ENCODE results near the gene MAPKAPK2.

Gene MAPKAPK2

DNA sequence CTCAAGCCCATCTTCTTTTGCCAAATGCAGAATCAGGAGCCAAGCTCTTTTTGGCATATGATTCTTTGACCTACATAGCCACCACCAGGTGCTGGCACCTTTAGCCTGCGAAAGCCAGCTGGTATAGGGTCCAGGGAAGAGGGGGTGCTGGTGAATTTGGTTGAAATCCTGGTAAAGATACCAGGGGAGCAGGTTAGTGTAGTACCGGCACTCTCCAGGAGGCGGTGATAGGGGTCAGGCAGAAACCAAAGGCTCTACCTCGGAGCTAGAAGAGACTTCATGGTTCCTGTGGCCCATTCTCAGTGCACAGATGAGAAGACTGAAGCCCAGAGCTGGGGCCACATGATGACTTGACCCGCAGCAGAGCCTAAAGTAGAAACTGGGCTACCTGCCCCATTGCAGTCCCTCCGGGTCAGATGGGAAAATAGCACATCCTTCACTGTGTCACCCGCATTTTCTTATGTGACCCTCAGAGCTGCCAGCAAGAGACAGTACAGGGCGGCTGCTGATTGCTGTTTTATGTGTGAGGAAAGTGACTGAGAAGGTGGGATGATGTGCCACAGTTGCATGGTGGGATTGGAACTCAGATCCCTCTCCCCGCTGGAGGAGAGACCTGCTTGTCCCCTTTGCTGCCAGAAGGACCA, 49.9 kb downstream of the MAPKAPK2 start:
- DNase-seq (ENCODE audit: low read depth, low spot score) = no peak
- TF ChIP-seq, protein P1, sequence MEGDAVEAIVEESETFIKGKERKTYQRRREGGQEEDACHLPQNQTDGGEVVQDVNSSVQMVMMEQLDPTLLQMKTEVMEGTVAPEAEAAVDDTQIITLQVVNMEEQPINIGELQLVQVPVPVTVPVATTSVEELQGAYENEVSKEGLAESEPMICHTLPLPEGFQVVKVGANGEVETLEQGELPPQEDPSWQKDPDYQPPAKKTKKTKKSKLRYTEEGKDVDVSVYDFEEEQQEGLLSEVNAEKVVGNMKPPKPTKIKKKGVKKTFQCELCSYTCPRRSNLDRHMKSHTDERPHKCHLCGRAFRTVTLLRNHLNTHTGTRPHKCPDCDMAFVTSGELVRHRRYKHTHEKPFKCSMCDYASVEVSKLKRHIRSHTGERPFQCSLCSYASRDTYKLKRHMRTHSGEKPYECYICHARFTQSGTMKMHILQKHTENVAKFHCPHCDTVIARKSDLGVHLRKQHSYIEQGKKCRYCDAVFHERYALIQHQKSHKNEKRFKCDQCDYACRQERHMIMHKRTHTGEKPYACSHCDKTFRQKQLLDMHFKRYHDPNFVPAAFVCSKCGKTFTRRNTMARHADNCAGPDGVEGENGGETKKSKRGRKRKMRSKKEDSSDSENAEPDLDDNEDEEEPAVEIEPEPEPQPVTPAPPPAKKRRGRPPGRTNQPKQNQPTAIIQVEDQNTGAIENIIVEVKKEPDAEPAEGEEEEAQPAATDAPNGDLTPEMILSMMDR (IDR thresholded peaks at IDR 0.05; ENCODE audit: low read depth, low read length) = peak; percentile 83
- in situ Hi-C loops (cut with HindIII; ENCODE audit: low sequenced_read_pairs) = loop anchor here (25.0 kb wide), 1 partner anchor 97 kb away; the partner anchor contains the start of gene DYRK3
- H3K4me3 ChIP-seq (ENCODE audit: low read depth, low read length) = no peak overlapping the region

- in situ Hi-C loops (cut with HindIII; ENCODE audit: low sequenced_read_pairs) = loop anchor here (25.0 kb wide), 1 partner anchor 98 kb away; the partner anchor contains the start of gene DYRK3
- H3K4me3 ChIP-seq (ENCODE audit: low read depth, low read length) = no peak overlapping the region
- TF ChIP-seq, protein P1 (IDR thresholded peaks at IDR 0.05; ENCODE audit: low read depth, low read length) = no peak
- DNase-seq (ENCODE audit: low read depth, low spot score) = peak; percentile 40
These were observed 50.9 kb downstream of the MAPKAPK2 start for GRCh38 chr1:206735553-206736031.

DNA sequence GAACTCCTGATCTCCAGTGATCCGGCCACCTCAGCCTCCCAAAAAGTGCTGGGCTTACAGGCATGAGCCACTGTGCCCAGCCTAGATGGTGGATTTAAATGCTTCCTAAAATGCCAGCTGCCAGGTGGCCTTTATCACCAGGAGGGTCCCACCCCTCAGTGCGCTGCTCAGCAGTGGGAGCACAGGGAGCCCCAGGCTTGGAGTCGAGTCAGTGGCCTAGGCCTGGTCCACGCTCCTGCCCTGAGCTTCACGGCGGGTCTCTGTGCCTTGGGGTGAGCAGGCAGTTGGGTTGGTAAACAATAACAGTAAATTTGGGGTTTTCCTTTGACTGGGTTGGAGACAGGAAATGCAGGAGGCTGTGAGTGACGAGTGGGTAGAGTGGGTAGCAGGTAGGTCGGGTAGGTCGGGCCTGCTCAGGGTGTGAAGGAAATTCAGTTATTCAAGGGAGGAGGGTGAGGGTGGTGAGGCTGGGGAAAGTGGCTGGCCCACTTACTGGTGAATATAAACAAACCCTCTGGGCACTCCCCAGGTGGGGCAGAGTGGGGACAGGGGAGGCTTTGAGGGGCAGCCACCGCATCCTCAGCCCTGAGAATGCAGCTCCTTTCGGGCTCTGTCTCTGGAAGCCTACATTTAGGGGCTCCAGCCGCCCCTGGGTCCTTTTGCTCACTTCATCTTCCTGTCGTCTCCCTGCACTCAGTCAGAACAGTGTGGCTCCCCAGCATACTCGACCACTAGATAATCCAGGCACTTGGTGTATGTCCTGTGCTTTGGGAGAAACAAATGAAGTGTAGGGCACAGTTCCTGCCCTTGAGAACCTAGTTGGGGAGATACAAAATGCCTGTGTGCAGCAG, 52.4 kb downstream of the MAPKAPK2 start:
- in situ Hi-C loops (cut with HindIII; ENCODE audit: low sequenced_read_pairs) = loop anchor here (25.0 kb wide), 1 partner anchor 100 kb away; the partner anchor contains the start of gene DYRK3
- no peak overlapping the region for H3K4me3 ChIP-seq (ENCODE audit: low read depth, low read length)
- no peak for DNase-seq (ENCODE audit: low read depth, low spot score)
- TF ChIP-seq, protein P1 (IDR thresholded peaks at IDR 0.05; ENCODE audit: low read depth, low read length) = no peak

DNA sequence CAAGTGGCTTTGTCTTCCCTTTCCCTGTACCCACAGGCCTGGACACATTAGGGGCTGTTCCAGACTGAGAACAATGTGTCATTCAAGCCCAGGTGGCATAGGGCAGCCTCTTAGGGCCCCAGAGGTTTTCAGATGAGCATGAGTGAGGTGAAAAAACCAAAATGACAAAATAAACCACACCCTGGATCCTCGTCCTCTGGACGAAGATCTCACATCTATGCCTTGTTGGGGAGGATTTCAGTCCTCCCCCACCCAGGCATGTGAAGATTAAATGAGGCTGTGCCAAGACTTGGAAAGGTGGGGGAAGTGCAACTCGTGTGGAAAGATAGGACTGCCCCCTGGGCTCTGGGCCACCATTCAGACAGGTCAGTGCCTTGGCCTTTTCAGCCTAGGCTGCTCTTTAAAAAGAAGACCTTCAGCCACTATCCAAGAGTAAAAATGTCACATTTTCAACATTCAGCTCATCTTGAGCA, 53.1 kb downstream of the MAPKAPK2 start:
- H3K4me3 ChIP-seq (ENCODE audit: low read depth, low read length) = no peak overlapping the region
- in situ Hi-C loops (cut with HindIII; ENCODE audit: low sequenced_read_pairs) = loop anchor here (25.0 kb wide), 1 partner anchor 100 kb away; the partner anchor contains the start of gene DYRK3
- DNase-seq (ENCODE audit: low read depth, low spot score) = no peak
- TF ChIP-seq, protein P1 (IDR thresholded peaks at IDR 0.05; ENCODE audit: low read depth, low read length) = no peak

GRCh38 chr1:206738370-206739366, 54.0 kb downstream of the MAPKAPK2 start:
- in situ Hi-C loops (cut with HindIII; ENCODE audit: low sequenced_read_pairs) = loop anchor here (25.0 kb wide), 1 partner anchor 101 kb away; the partner anchor contains the start of gene DYRK3
- TF ChIP-seq, protein P1 (IDR thresholded peaks at IDR 0.05; ENCODE audit: low read depth, low read length) = no peak
- H3K4me3 ChIP-seq (ENCODE audit: low read depth, low read length) = no peak overlapping the region
- no peak for DNase-seq (ENCODE audit: low read depth, low spot score)
